Measurements from ENCODE around the gene ASXL3. TPM values are rescaled to one million over a fixed set of nuclear protein-coding genes. Genes with fewer than 3 reads are reported as not detected.

Gene ASXL3
- polyA plus RNA-seq, 4 donors = under 0.01 to 3.8 (median 0.16) TPM

DNA sequence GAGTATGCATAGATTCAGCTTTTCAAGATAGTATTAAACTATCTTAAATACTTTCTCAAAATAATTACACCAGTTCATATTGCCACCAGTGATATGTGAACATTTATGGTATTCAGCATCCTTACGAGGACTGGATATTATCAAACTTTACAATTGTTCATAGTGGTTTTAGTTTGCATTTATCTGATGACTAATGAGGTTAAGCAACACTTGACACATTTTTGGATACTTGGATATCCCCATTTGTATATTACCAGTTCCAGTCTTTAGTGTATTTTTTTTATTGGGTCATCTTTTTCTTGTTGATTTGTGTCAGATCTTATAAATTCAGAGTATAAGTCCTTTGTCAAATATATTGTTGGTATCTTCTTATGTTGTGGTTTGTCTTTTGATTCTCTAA, 128.4 kb downstream of the ASXL3 start:
- 24 to 34% (median 30%) methylated on average over 1 of the region's 1 CpG for WGBS, 3 donors
- no peak overlapping the region for H3K4me3 ChIP-seq (ENCODE audit: low read depth in 1 of 3, low read length in 3 of 3)
- no peaks in the 10 kb centered on the region for H3K36me3 ChIP-seq (ENCODE audit: control insufficient read depth in 3 of 3, insufficient read depth in 2 of 3, low read depth in 1 of 3, low read length in 3 of 3)

DNA sequence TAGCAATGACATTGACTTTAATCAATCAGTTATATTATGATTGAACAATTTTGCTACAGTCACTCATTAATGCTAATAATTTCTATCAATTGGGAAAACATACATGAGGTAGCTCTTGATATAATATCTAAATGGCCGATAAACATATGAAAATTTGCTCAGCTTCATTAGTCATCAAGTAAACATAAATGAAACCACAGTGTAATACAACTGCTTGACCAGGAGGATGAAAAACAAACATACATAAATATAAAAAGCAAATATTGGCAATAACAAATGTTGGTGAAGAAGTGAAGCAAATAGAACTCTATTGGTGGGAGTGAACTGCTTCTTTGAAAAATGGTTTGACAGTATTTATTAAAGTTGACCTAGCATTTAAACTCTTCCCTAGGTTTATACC, 130.9 kb downstream of the ASXL3 start:
- H3K27me3 ChIP-seq (ENCODE audit: control insufficient read depth in 3 of 3, insufficient read depth in 3 of 3, low read length in 3 of 3) = no peaks in the 10 kb centered on the region
- H3K4me1 ChIP-seq (ENCODE audit: control insufficient read depth in 3 of 3, insufficient read depth in 2 of 3, low read depth in 1 of 3, low read length in 2 of 3) = no peaks in the 10 kb centered on the region
- H3K4me3 ChIP-seq (ENCODE audit: low read depth in 1 of 3, low read length in 3 of 3) = no peak overlapping the region
- no peak overlapping the region for H3K27ac ChIP-seq (ENCODE audit: low read depth in 1 of 3, low read length in 2 of 3)
- no peaks in the 10 kb centered on the region for H3K36me3 ChIP-seq (ENCODE audit: control insufficient read depth in 3 of 3, insufficient read depth in 2 of 3, low read depth in 1 of 3, low read length in 3 of 3)
- H3K9me3 ChIP-seq (ENCODE audit: control insufficient read depth in 2 of 2, insufficient read depth in 1 of 2, low read depth in 1 of 2, low read length in 1 of 2) = no peaks in the 10 kb centered on the region
- FAIRE-seq (no peak), DNase-seq (no peak)
- WGBS, 3 donors = 86 to 98% (median 90%) methylated on average over 1 of the region's 1 CpG

More for the DNA sequence above, 128.4 kb downstream of the ASXL3 start:
- H3K4me1 ChIP-seq (ENCODE audit: control insufficient read depth in 3 of 3, insufficient read depth in 2 of 3, low read depth in 1 of 3, low read length in 2 of 3) = no peaks in the 10 kb centered on the region
- FAIRE-seq (no peak), DNase-seq (no peak)
- peaks cover 0 to 2% (median 0%) of the 10 kb centered on the region in 3 donors for H3K27me3 ChIP-seq (ENCODE audit: control insufficient read depth in 3 of 3, insufficient read depth in 3 of 3, low read length in 3 of 3)
- no peak overlapping the region for H3K27ac ChIP-seq (ENCODE audit: low read depth in 1 of 3, low read length in 2 of 3)
- no peaks in the 10 kb centered on the region for H3K9me3 ChIP-seq (ENCODE audit: control insufficient read depth in 2 of 2, insufficient read depth in 1 of 2, low read depth in 1 of 2, low read length in 1 of 2)

- FAIRE-seq = no peak
- H3K36me3 ChIP-seq (ENCODE audit: control insufficient read depth in 3 of 3, insufficient read depth in 2 of 3, low read depth in 1 of 3, low read length in 3 of 3) = no peaks in the 10 kb centered on the region
- no peaks in the 10 kb centered on the region for H3K9me3 ChIP-seq (ENCODE audit: control insufficient read depth in 2 of 2, insufficient read depth in 1 of 2, low read depth in 1 of 2, low read length in 1 of 2)
- no peaks in the 10 kb centered on the region for H3K27me3 ChIP-seq (ENCODE audit: control insufficient read depth in 3 of 3, insufficient read depth in 3 of 3, low read length in 3 of 3)
- 72 to 85% (median 81%) methylated on average over 2 of the region's 2 CpGs for WGBS, 3 donors
- H3K4me3 ChIP-seq (ENCODE audit: low read depth in 1 of 3, low read length in 3 of 3) = no peak overlapping the region
- no peak for DNase-seq
- H3K27ac ChIP-seq (ENCODE audit: low read depth in 1 of 3, low read length in 2 of 3) = no peak overlapping the region
- no peaks in the 10 kb centered on the region for H3K4me1 ChIP-seq (ENCODE audit: control insufficient read depth in 3 of 3, insufficient read depth in 2 of 3, low read depth in 1 of 3, low read length in 2 of 3)
Measured at GRCh38 chr18:33710269-33710668, 132.2 kb downstream of the ASXL3 start.

GRCh38 chr18:33711514-33711913, 133.5 kb downstream of the ASXL3 start:
- DNase-seq = no peak
- no peaks in the 10 kb centered on the region for H3K9me3 ChIP-seq (ENCODE audit: control insufficient read depth in 2 of 2, insufficient read depth in 1 of 2, low read depth in 1 of 2, low read length in 1 of 2)
- no peak overlapping the region for H3K27ac ChIP-seq (ENCODE audit: low read depth in 1 of 3, low read length in 2 of 3)
- FAIRE-seq = no peak
- WGBS, 3 donors = 85 to 90% (median 88%) methylated on average over 2 of the region's 2 CpGs
- H3K4me3 ChIP-seq (ENCODE audit: low read depth in 1 of 3, low read length in 3 of 3) = no peak overlapping the region
- no peaks in the 10 kb centered on the region for H3K4me1 ChIP-seq (ENCODE audit: control insufficient read depth in 3 of 3, insufficient read depth in 2 of 3, low read depth in 1 of 3, low read length in 2 of 3)
- H3K27me3 ChIP-seq (ENCODE audit: control insufficient read depth in 3 of 3, insufficient read depth in 3 of 3, low read length in 3 of 3) = no peaks in the 10 kb centered on the region
- no peaks in the 10 kb centered on the region for H3K36me3 ChIP-seq (ENCODE audit: control insufficient read depth in 3 of 3, insufficient read depth in 2 of 3, low read depth in 1 of 3, low read length in 3 of 3)

GRCh38 chr18:33712719-33713118, 134.7 kb downstream of the ASXL3 start:
- 72 to 76% (median 74%) methylated on average over 4 of the region's 4 CpGs for WGBS, 3 donors

DNA sequence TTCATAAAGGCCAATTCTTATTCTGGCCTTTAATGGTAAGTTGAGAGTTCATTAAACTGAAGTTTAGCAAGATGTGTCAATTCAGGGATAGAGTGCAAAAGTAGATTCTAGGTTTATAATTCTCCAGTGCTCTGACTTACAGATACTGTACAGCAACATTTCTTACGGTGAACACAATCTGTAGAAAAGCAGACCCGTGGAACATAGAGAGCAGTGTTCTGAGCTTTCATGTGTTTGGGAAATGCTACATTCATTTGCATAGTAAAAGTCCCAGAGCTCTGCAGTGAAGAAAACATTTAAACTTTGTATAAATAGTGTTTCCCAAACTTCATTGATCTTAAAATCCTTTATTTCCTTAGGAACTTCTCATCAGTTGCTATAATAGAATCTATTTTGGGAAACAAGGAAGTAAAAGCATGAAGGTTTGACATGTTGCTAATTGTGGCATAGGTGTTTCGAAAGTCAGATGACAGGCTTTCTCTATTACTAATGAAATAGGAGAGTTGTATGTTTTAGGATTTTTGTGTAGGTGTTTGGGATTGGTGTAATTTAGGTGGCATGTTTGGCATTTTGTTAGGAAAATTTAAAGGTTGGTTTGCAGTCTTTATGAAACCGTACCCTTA, 138.2 kb downstream of the ASXL3 start:
- H3K9me3 ChIP-seq (ENCODE audit: control insufficient read depth in 2 of 2, insufficient read depth in 1 of 2, low read depth in 1 of 2, low read length in 1 of 2) = no peaks in the 10 kb centered on the region
- DNase-seq (no peak), FAIRE-seq (no peak)
- 81 to 89% (median 83%) methylated on average over 4 of the region's 4 CpGs for WGBS, 3 donors
- no peaks in the 10 kb centered on the region for H3K4me1 ChIP-seq (ENCODE audit: control insufficient read depth in 3 of 3, insufficient read depth in 2 of 3, low read depth in 1 of 3, low read length in 2 of 3)
- no peaks in the 10 kb centered on the region for H3K36me3 ChIP-seq (ENCODE audit: control insufficient read depth in 3 of 3, insufficient read depth in 2 of 3, low read depth in 1 of 3, low read length in 3 of 3)
- H3K4me3 ChIP-seq (ENCODE audit: low read depth in 1 of 3, low read length in 3 of 3) = no peak overlapping the region
- H3K27ac ChIP-seq (ENCODE audit: low read depth in 1 of 3, low read length in 2 of 3) = no peak overlapping the region
- H3K27me3 ChIP-seq (ENCODE audit: control insufficient read depth in 3 of 3, insufficient read depth in 3 of 3, low read length in 3 of 3) = no peaks in the 10 kb centered on the region

More at GRCh38 chr18:33712719-33713118, 134.7 kb downstream of the ASXL3 start:
- H3K4me1 ChIP-seq (ENCODE audit: control insufficient read depth in 3 of 3, insufficient read depth in 2 of 3, low read depth in 1 of 3, low read length in 2 of 3) = no peaks in the 10 kb centered on the region
- no peaks in the 10 kb centered on the region for H3K36me3 ChIP-seq (ENCODE audit: control insufficient read depth in 3 of 3, insufficient read depth in 2 of 3, low read depth in 1 of 3, low read length in 3 of 3)
- no peaks in the 10 kb centered on the region for H3K9me3 ChIP-seq (ENCODE audit: control insufficient read depth in 2 of 2, insufficient read depth in 1 of 2, low read depth in 1 of 2, low read length in 1 of 2)
- no peaks in the 10 kb centered on the region for H3K27me3 ChIP-seq (ENCODE audit: control insufficient read depth in 3 of 3, insufficient read depth in 3 of 3, low read length in 3 of 3)
- H3K27ac ChIP-seq (ENCODE audit: low read depth in 1 of 3, low read length in 2 of 3) = no peak overlapping the region
- DNase-seq (no peak), FAIRE-seq (no peak)
- no peak overlapping the region for H3K4me3 ChIP-seq (ENCODE audit: low read depth in 1 of 3, low read length in 3 of 3)

- 79 to 93% (median 86%) methylated on average over 2 of the region's 2 CpGs for WGBS, 3 donors
Measured at GRCh38 chr18:33717339-33717738, 139.3 kb downstream of the ASXL3 start.

GRCh38 chr18:33720133-33720532, 142.1 kb downstream of the ASXL3 start:
- no peak for DNase-seq
- H3K9me3 ChIP-seq (ENCODE audit: control insufficient read depth in 2 of 2, insufficient read depth in 1 of 2, low read depth in 1 of 2, low read length in 1 of 2) = no peaks in the 10 kb centered on the region
- no peaks in the 10 kb centered on the region for H3K36me3 ChIP-seq (ENCODE audit: control insufficient read depth in 3 of 3, insufficient read depth in 2 of 3, low read depth in 1 of 3, low read length in 3 of 3)
- H3K27me3 ChIP-seq (ENCODE audit: control insufficient read depth in 3 of 3, insufficient read depth in 3 of 3, low read length in 3 of 3) = no peaks in the 10 kb centered on the region
- no peak for FAIRE-seq
- WGBS, 3 donors = 65 to 86% (median 82%) methylated on average over 2 of the region's 2 CpGs
- no peak overlapping the region for H3K27ac ChIP-seq (ENCODE audit: low read depth in 1 of 3, low read length in 2 of 3)
- H3K4me3 ChIP-seq (ENCODE audit: low read depth in 1 of 3, low read length in 3 of 3) = no peak overlapping the region
- no peaks in the 10 kb centered on the region for H3K4me1 ChIP-seq (ENCODE audit: control insufficient read depth in 3 of 3, insufficient read depth in 2 of 3, low read depth in 1 of 3, low read length in 2 of 3)

More at GRCh38 chr18:33717339-33717738, 139.3 kb downstream of the ASXL3 start:
- Histone ChIP-seq H3K36me3 (ENCODE audit: control insufficient read depth in 3 of 3, insufficient read depth in 2 of 3, low read depth in 1 of 3, low read length in 3 of 3) (no peaks in the 10 kb centered on the region), H3K9me3 (ENCODE audit: control insufficient read depth in 2 of 2, insufficient read depth in 1 of 2, low read depth in 1 of 2, low read length in 1 of 2) (no peaks in the 10 kb centered on the region), H3K4me1 (ENCODE audit: control insufficient read depth in 3 of 3, insufficient read depth in 2 of 3, low read depth in 1 of 3, low read length in 2 of 3) (no peaks in the 10 kb centered on the region), H3K4me3 (ENCODE audit: low read depth in 1 of 3, low read length in 3 of 3) (no peak overlapping the region), H3K27me3 (ENCODE audit: control insufficient read depth in 3 of 3, insufficient read depth in 3 of 3, low read length in 3 of 3) (no peaks in the 10 kb centered on the region), H3K27ac (ENCODE audit: low read depth in 1 of 3, low read length in 2 of 3) (no peak overlapping the region)
- no peak for FAIRE-seq
- DNase-seq = no peak

DNA sequence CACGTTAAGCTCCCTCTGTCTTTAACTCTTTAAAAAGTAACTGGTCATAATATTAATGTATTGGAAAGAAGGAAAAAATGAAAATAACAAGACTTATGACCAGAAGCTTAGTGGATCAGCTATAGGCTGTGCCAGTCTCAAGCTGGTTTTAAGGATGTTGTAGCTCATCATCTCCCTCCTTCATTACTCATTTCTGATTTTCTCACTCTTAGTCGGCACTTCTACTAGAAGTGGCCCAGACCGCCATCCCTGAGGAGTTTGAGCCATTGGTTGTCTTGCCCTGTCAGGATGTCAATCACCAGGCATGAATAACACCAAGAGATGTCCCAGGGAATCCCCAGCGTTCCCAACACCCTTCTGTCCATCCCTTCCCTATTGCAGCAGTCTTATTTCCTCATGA, 151.5 kb downstream of the ASXL3 start:
- no peaks in the 10 kb centered on the region for H3K4me1 ChIP-seq (ENCODE audit: control insufficient read depth in 3 of 3, insufficient read depth in 2 of 3, low read depth in 1 of 3, low read length in 2 of 3)
- FAIRE-seq = no peak
- WGBS, 3 donors = 76 to 91% (median 87%) methylated on average over 4 of the region's 4 CpGs
- H3K9me3 ChIP-seq (ENCODE audit: control insufficient read depth in 2 of 2, insufficient read depth in 1 of 2, low read depth in 1 of 2, low read length in 1 of 2) = no peaks in the 10 kb centered on the region
- no peak for DNase-seq
- no peak overlapping the region for H3K27ac ChIP-seq (ENCODE audit: low read depth in 1 of 3, low read length in 2 of 3)
- no peaks in the 10 kb centered on the region for H3K36me3 ChIP-seq (ENCODE audit: control insufficient read depth in 3 of 3, insufficient read depth in 2 of 3, low read depth in 1 of 3, low read length in 3 of 3)
- H3K4me3 ChIP-seq (ENCODE audit: low read depth in 1 of 3, low read length in 3 of 3) = no peak overlapping the region
- no peaks in the 10 kb centered on the region for H3K27me3 ChIP-seq (ENCODE audit: control insufficient read depth in 3 of 3, insufficient read depth in 3 of 3, low read length in 3 of 3)

Measured in small intestine (tissue), 7 donors.